SK-N-SH (cell line): Measurements from ENCODE around the gene FOS. TPM values are rescaled to one million over a fixed set of nuclear protein-coding genes. Genes with fewer than 3 reads are reported as not detected.

Experiments
- CTCF ChIA-PET: fragments of 300-600, 350-600 bp; formaldehyde crosslinking; extraction: SDS; loops from one replicate; lab custom pipeline; 2021; lab: Yijun Ruan, JAX
- POLR2A ChIA-PET: fragments of 350-600 bp; sonication (Branson Sonifier 250); formaldehyde crosslinking; extraction: SDS; loops from one replicate; lab custom pipeline; 2020; ENCODE audit warnings: antibody characterized with exemption, inconsistent platforms; lab: Yijun Ruan, JAX
- DNase-seq: peaks from one replicate; pipeline ENCODE4 v3.0.0; 2012
- H2AFZ ChIP-seq: fragments of 200-600 bp; sonication (generic); 2 replicates; pipeline ENCODE4 v1.8.1; 2016; ENCODE audit warnings: antibody characterized with exemption, mild to moderate bottlenecking, low read depth
- H3F3A ChIP-seq: fragments of 200-600 bp; sonication (generic); replicated peaks from 2 replicates; pipeline ENCODE3; 2016; ENCODE audit warnings: antibody characterized with exemption, mild to moderate bottlenecking; ENCODE audit not compliant: insufficient read depth
- H3K27ac ChIP-seq, 2 experiments: fragments of 200-500 bp in 1 of 2; fragments of 200-600 bp in 1 of 2; sonication (Bioruptor generic) in 1 of 2; sonication (generic), shearing (Covaris generic) in 1 of 2; 2 replicates each; pipeline versions ENCODE4 v1.5.1 to v1.6.1; 2014 to 2016; ENCODE audit warnings: low read depth in 2 of 2, inconsistent platforms in 1 of 2, low read length in 1 of 2, mild to moderate bottlenecking in 1 of 2, mixed read lengths in 1 of 2
- H3K27me3 ChIP-seq: fragments of 200-600 bp; sonication (generic), shearing (Covaris generic); 2 replicates; pipeline ENCODE4 v1.6.1; 2016; ENCODE audit warnings: mixed run types; ENCODE audit not compliant: insufficient read depth
- H3K36me3 ChIP-seq, 2 experiments: fragments of 200-500 bp in 1 of 2; fragments of 200-600 bp in 1 of 2; sonication (Bioruptor generic) in 1 of 2; sonication (generic) in 1 of 2; replicated peaks in 1 of 2; 2 replicates each; pipeline versions ENCODE3 to v1.5.1; 2014 to 2016; ENCODE audit warnings: low read length in 1 of 2, mild to moderate bottlenecking in 1 of 2; ENCODE audit not compliant: insufficient read depth in 2 of 2, control insufficient read depth in 1 of 2
- H3K4me1 ChIP-seq, 2 experiments: fragments of 200-500 bp in 1 of 2; fragments of 200-600 bp in 1 of 2; sonication (Bioruptor generic) in 1 of 2; sonication (generic), shearing (Covaris generic) in 1 of 2; 2 replicates each; pipeline versions ENCODE4 v1.5.1 to v1.6.1; 2014 to 2016; ENCODE audit warnings: low read depth in 1 of 2, low read length in 1 of 2, mixed run types in 1 of 2; ENCODE audit not compliant: insufficient read depth in 2 of 2, control insufficient read depth in 1 of 2
- H3K4me2 ChIP-seq: fragments of 200-600 bp; sonication (generic), shearing (Covaris generic); 2 replicates; pipeline ENCODE4 v1.6.1; 2017; ENCODE audit warnings: mixed run types
- H3K4me3 ChIP-seq, 2 experiments: fragments of 200-500 bp in 1 of 2; fragments of 200-600 bp in 1 of 2; sonication (Bioruptor generic) in 1 of 2; sonication (generic), shearing (Covaris generic) in 1 of 2; 2 replicates each; pipeline versions ENCODE4 v1.5.1 to v1.8.1; 2014 to 2016; ENCODE audit warnings: low read depth in 2 of 2, inconsistent platforms in 1 of 2, low read length in 1 of 2, mild to moderate bottlenecking in 1 of 2, mixed read lengths in 1 of 2, moderate library complexity in 1 of 2
- H3K79me2 ChIP-seq: fragments of 200-600 bp; sonication (generic); 2 replicates; pipeline ENCODE4 v1.8.1; 2017; ENCODE audit warnings: mild to moderate bottlenecking; ENCODE audit not compliant: insufficient read depth
- H3K9ac ChIP-seq: fragments of 200-600 bp; sonication (generic); 2 replicates; pipeline ENCODE4 v1.6.1; 2017; ENCODE audit warnings: mixed run types
- H3K9me2 ChIP-seq: fragments of 200-600 bp; sonication (generic); 2 replicates; pipeline ENCODE4 v1.6.1; 2017; ENCODE audit warnings: mixed run types
- H3K9me3 ChIP-seq: fragments of 200-600 bp; sonication (generic); 2 replicates; pipeline ENCODE4 v1.6.1; 2017; ENCODE audit warnings: mixed run types, mild to moderate bottlenecking, moderate library complexity
- H4K20me1 ChIP-seq: fragments of 200-600 bp; sonication (generic); 2 replicates; pipeline ENCODE4 v1.6.1; 2017; ENCODE audit warnings: mild to moderate bottlenecking, mixed run types; ENCODE audit not compliant: insufficient read depth
- CHD2 ChIP-seq: fragments of 150-350 bp; IDR thresholded peaks from 2 replicates; pipeline ENCODE4 v1.6.1; 2018; ENCODE audit warnings: low read length; ENCODE audit not compliant: partially characterized antibody
- ELF1 ChIP-seq: IDR thresholded peaks from 2 replicates; pipeline ENCODE4 v1.4.0; 2012
- EP300 ChIP-seq, 2 experiments: IDR thresholded peaks; 2 replicates each; pipeline versions ENCODE4 v1.4.0 to v1.6.1; 2012; ENCODE audit warnings: borderline replicate concordance in 1 of 2, low read depth in 1 of 2, low read length in 1 of 2
- FOSL2 ChIP-seq: IDR thresholded peaks from 2 replicates; pipeline ENCODE4 v1.4.0; 2012; ENCODE audit warnings: low read depth, mild to moderate bottlenecking, moderate library complexity, borderline replicate concordance
- FOXJ3 ChIP-seq: sonication (generic); formaldehyde crosslinking; IDR thresholded peaks from 2 replicates; pipeline ENCODE4 v1.5.1; 2020; ENCODE audit warnings: mild to moderate bottlenecking, missing genetic modification reagents
- FOXM1 ChIP-seq: IDR thresholded peaks from 2 replicates; pipeline ENCODE4 v1.4.0; 2012; ENCODE audit warnings: low read depth, mild to moderate bottlenecking
- GABPA ChIP-seq: IDR thresholded peaks from 2 replicates; pipeline ENCODE4 v1.4.0; 2012; ENCODE audit warnings: low read depth, mild to moderate bottlenecking
- JUND ChIP-seq: IDR thresholded peaks from 2 replicates; pipeline ENCODE4 v1.4.0; 2012
- MAX ChIP-seq: IDR thresholded peaks from 2 replicates; pipeline ENCODE4 v1.4.0; 2012; ENCODE audit warnings: low read depth
- MEF2A ChIP-seq: IDR thresholded peaks from 2 replicates; pipeline ENCODE4 v1.4.0; 2012; ENCODE audit warnings: low read depth, borderline replicate concordance
- MXI1 ChIP-seq: IDR thresholded peaks from 2 replicates; pipeline ENCODE4 v1.6.1; 2012; ENCODE audit warnings: mild to moderate bottlenecking, low read depth, low read length, improper control_type of control experiment
- NFIC ChIP-seq: IDR thresholded peaks from 2 replicates; pipeline ENCODE4 v1.4.0; 2012; ENCODE audit warnings: borderline replicate concordance
- NRF1 ChIP-seq: IDR thresholded peaks from 2 replicates; pipeline ENCODE4 v1.6.1; 2012; ENCODE audit warnings: low read depth, mild to moderate bottlenecking, low read length
- PBX3 ChIP-seq: IDR thresholded peaks from 2 replicates; pipeline ENCODE4; 2012
- POLR2AphosphoS5 ChIP-seq: IDR thresholded peaks from 2 replicates; pipeline ENCODE4 v1.6.1; 2012; ENCODE audit warnings: low read depth, low read length
- RAD21 ChIP-seq: IDR thresholded peaks from 2 replicates; pipeline ENCODE4 v1.6.1; 2012; ENCODE audit warnings: mild to moderate bottlenecking, low read length
- RCOR1 ChIP-seq: fragments of 150-350 bp; IDR thresholded peaks from 2 replicates; pipeline ENCODE4 v1.6.1; 2017; ENCODE audit warnings: antibody characterized with exemption, low read length
- RFX5 ChIP-seq: IDR thresholded peaks from 2 replicates; pipeline ENCODE4 v1.6.1; 2012; ENCODE audit warnings: mild to moderate bottlenecking, improper control_type of control experiment, low read length
- RXRA ChIP-seq: IDR thresholded peaks from 2 replicates; pipeline ENCODE4 v1.4.0; 2012; ENCODE audit warnings: low read depth, mild to moderate bottlenecking, borderline replicate concordance
- SIN3A ChIP-seq: IDR thresholded peaks from 2 replicates; pipeline ENCODE4 v1.6.1; 2012; ENCODE audit warnings: low read depth, mild to moderate bottlenecking, low read length, moderate library complexity, borderline replicate concordance
- SMC3 ChIP-seq: IDR thresholded peaks from 2 replicates; pipeline ENCODE4 v1.6.1; 2012; ENCODE audit warnings: low read depth, low read length, improper control_type of control experiment
- TCF12 ChIP-seq: IDR thresholded peaks from 2 replicates; pipeline ENCODE4 v1.4.0; 2012
- TEAD4 ChIP-seq: IDR thresholded peaks from 2 replicates; pipeline ENCODE4 v1.4.0; 2012; ENCODE audit warnings: mild to moderate bottlenecking, borderline replicate concordance; ENCODE audit not compliant: insufficient read depth
- USF2 ChIP-seq: fragments of 150-350 bp; IDR thresholded peaks from 2 replicates; pipeline ENCODE4 v1.6.1; 2017; ENCODE audit warnings: antibody characterized with exemption, low read length, low read depth, borderline replicate concordance
- YY1 ChIP-seq: IDR thresholded peaks from 2 replicates; pipeline ENCODE4 v1.4.0; 2012; ENCODE audit warnings: low read depth, mild to moderate bottlenecking
- WGBS: methylation state at CpG from one replicate; pipeline ENCODE4 v1.1.6; 2017; ENCODE audit warnings: low lambda C conversion rate; 5-methylcytosine and 5-hydroxymethylcytosine counted together
- polyA plus RNA-seq, 3 experiments: library from polyadenylated mRNA; depleted of rRNA; stranded (reverse); fragments of >200 nt; gene quantifications; 2 replicates each; pipeline ENCODE4 v1.2.3, GENCODE V29; 2012

Gene FOS
- polyA plus RNA-seq, 1 of the 3 experiments (the other 2 are of a cell fraction): 309 TPM

- H3K79me2 ChIP-seq: no peaks in the 10 kb centered on the region
Measured at GRCh38 chr14:75292886-75293285, 14.3 kb downstream of the FOS start.

GRCh38 chr14:75293920-75294648 is 15.5 kb downstream of the FOS start:
- no peaks in the 10 kb centered on the region for H3F3A ChIP-seq
- peak overlapping the region; percentile 93 for H3K9ac ChIP-seq
- H3K4me3 ChIP-seq: peak overlapping the region; percentile 72 to 84
- H3K4me2 ChIP-seq: peak overlapping the region; percentile 97
- H3K9me3 ChIP-seq: no peaks in the 10 kb centered on the region
- H3K4me1 ChIP-seq: peaks cover 0 to 13% of the 10 kb centered on the region in 2 experiments; a peak in 1 of 4 replicates
- CTCF ChIA-PET: interaction anchor here (0.7 to 15.1 kb wide), 11 partner anchors 12 to 433 kb away, joined by 3 to 237 read pairs (median 4); partner anchors contain the start of gene NEK9
- under 1% methylated on average over 31 of the region's 59 CpGs for WGBS
- POLR2A ChIA-PET: interaction anchor here (0.6 to 1.4 kb wide), 7 partner anchors 9 to 167 kb away, joined by 3 to 9 read pairs (median 6); partner anchors contain the start of genes FOS and NEK9
- DNase-seq: peak; percentile 99
- no peaks in the 10 kb centered on the region for H4K20me1 ChIP-seq
- no peaks in the 10 kb centered on the region for H3K36me3 ChIP-seq
- peak overlapping the region; percentile 83; the same call in 1 of the 2 replicates for H2AFZ ChIP-seq
- peak overlapping the region; percentile 72 to 98 for H3K27ac ChIP-seq
- TF ChIP-seq JUND (no peak), MEF2A (no peak), FOXJ3 (CRISPR knock-in tag) (peak; percentile 76), GABPA (no peak), RFX5 (no peak), CHD2 (peak; percentile 29), RAD21 (0 out of 2 replicates have a peak, but pooled peaks have one; percentile 6), POLR2AphosphoS5 (no peak; the same call in 1 of the 2 replicates), FOSL2 (no peak), SIN3A (no peak), EP300 (IDR thresholded peaks at IDR 0.05; ENCODE audit: borderline replicate concordance in 1 of 2, low read depth in 1 of 2, low read length in 1 of 2) (0 out of 4 replicates have a peak, but pooled peaks of 1 of the 2 experiments have one; percentile 21), TEAD4 (no peak), SMC3 (0 out of 2 replicates have a peak, but pooled peaks have one; percentile 3), MXI1 (peak; percentile 77), ELF1 (no peak), PBX3 (0 out of 2 replicates have a peak, but pooled peaks have one; percentile 4)
- H3K27me3 ChIP-seq: no peaks in the 10 kb centered on the region; the same call in 1 of the 2 replicates
- no peaks in the 10 kb centered on the region for H3K79me2 ChIP-seq
- H3K9me2 ChIP-seq: no peaks in the 10 kb centered on the region

More at GRCh38 chr14:75292886-75293285, 14.3 kb downstream of the FOS start:
- Histone ChIP-seq H3K36me3 (no peaks in the 10 kb centered on the region), H3K27me3 (no peaks in the 10 kb centered on the region; the same call in 1 of the 2 replicates), H3K4me2 (no peak overlapping the region), H3K9ac (no peak overlapping the region), H3K9me2 (no peaks in the 10 kb centered on the region), H3K27ac (no peak overlapping the region; a peak in 1 of 4 replicates), H3K4me3 (no peak overlapping the region), H4K20me1 (no peaks in the 10 kb centered on the region), H3F3A (no peaks in the 10 kb centered on the region), H2AFZ (no peak overlapping the region), H3K9me3 (no peaks in the 10 kb centered on the region), H3K4me1 (peaks cover 0 to 13% of the 10 kb centered on the region in 2 experiments; a peak in 1 of 4 replicates)
- CTCF ChIA-PET: interaction anchor here (0.8 to 1.1 kb wide), 3 partner anchors 10 to 12 kb away, joined by 3 read pairs; no protein-coding TSS in a partner anchor
- 97% methylated on average over 7 of the region's 7 CpGs for WGBS
- POLR2A ChIA-PET: interaction anchor here (0.7 kb wide), 1 partner anchor 10 kb away, joined by 4 read pairs; no protein-coding TSS in a partner anchor
- TF ChIP-seq NFIC (no peak), RCOR1 (no peak), MAX (no peak), TCF12 (no peak), USF2 (no peak), NRF1 (no peak), FOXM1 (no peak), RXRA (no peak), CHD2 (no peak), FOXJ3 (CRISPR knock-in tag) (no peak), RFX5 (no peak), SIN3A (no peak), MXI1 (no peak), FOSL2 (no peak), MEF2A (no peak), YY1 (no peak)
- DNase-seq: no peak
